Sigmoid colon (tissue), 3 donors: ENCODE measurements around the gene LHX6.

Source experiments
- CTCF ChIP-seq, 4 experiments: fragments of 450-650 bp in 3 of 4; fragments of 200-600 bp in 1 of 4; IDR thresholded peaks; one replicate each; pipeline ENCODE4 v1.5.1; 2016 to 2019; ENCODE audit warnings: antibody characterized with exemption in 4 of 4, mild to moderate bottlenecking in 3 of 4, moderate library complexity in 2 of 4
- POLR2A ChIP-seq, 2 donors: fragments of 450-650 bp; IDR thresholded peaks; one replicate each; pipeline ENCODE4 v1.6.1; 2016; ENCODE audit warnings: antibody characterized with exemption in 2 of 2, mild to moderate bottlenecking in 2 of 2, moderate library complexity in 2 of 2

GRCh38 chr9:122190597-122191381 is 38.0 kb downstream of the LHX6 start:
- TF ChIP-seq POLR2A (IDR thresholded peaks at IDR 0.05) (no peak), CTCF (IDR thresholded peaks at IDR 0.05) (no peak)
